HG02678 (cell line): ENCODE results near the gene OBSCN.

Experiments used
- ATAC-seq: cut with Tn5 transposase; IDR thresholded peaks from one replicate; pipeline ENCODE4 v1.9.1; 2021; ENCODE audit warnings: mild to moderate bottlenecking, moderate library complexity; ENCODE audit not compliant: unreplicated experiment

OBSCN gene

GRCh38 chr1:228424685-228425660, 217.1 kb downstream of the OBSCN start:
- no peak for ATAC-seq

GRCh38 chr1:228426518-228427175, 218.8 kb downstream of the OBSCN start:
- ATAC-seq, result no peak

- no peak for ATAC-seq
Measured at GRCh38 chr1:228428412-228428811, 220.6 kb downstream of the OBSCN start.
